HG02678 (cell line): ENCODE measurements around the gene PLIN5.

Experiments used
- ATAC-seq: cut with Tn5 transposase; IDR thresholded peaks from one replicate; pipeline ENCODE4 v1.9.1; 2021; ENCODE audit warnings: mild to moderate bottlenecking, moderate library complexity; ENCODE audit not compliant: unreplicated experiment

Gene PLIN5

DNA sequence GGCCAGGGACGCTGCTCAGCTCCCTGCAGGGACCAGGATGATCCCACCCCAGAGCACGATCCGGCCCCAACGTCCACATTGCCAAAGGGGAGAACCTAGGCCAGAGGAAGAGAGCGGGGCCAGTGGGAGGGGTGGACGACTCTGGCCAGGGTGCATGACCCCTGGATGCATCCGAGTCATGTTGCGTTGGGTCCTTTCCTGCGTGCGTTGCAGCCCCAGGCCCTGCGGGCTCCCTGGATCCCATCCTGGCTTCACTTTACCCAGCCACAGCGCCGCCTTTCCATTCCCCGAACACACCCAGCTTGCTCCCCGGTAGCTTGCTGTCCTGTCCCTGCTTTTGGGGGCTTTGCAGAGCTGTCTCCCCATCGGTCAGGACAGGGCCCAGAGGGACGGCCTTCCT, 27.2 kb downstream of the PLIN5 start:
- no peak for ATAC-seq

DNA sequence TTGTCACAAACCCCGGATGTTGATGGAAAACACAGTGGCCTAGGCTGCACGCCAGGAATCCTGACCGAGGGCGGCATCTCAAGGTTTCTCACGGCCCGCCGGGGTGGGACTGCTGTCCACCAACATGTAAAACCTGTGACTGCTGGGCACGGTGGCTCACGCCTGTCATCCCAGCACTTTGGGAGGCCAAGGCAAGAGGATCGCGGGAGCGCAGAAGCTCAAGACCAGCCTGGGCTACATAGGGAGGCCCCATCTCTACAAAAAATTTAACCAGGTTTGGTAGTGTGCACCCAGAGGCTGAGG, 27.9 kb downstream of the PLIN5 start:
- ATAC-seq = no peak

DNA sequence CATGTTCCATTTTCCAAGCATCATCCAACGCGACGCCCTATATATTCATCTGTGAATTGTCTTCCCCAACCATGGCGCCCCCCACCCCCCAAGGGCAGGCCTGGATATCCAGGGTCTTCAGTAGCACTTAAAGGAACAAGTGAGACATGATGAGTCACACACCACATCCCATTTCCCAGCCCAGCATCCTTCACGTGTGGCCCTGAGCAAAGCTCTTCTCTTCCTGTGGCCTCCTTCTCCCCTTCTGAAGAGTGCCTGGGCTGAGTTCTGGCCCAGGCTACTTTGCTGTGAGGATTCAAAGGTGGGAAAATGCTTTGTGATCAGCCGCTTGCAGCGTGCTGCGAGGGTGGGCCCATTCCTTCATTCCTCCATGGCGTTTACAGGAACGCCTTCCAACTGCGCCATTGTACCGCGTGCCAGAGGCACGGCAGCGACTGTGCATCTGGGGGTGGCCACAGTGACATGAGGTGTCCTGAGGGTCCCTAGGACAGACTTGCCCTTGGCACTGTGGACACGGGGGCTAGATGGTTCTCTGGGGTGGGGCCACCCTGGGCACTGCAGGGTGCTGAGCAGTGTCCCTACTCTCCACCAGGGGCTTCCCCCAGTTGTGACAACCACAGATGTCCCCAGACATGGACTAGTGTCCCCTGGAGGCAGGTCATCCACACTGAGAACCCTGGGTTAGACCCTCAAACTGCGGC, 28.4 kb downstream of the PLIN5 start:
- no peak for ATAC-seq

GRCh38 chr19:4505570-4506448, 29.2 kb downstream of the PLIN5 start:
- no peak for ATAC-seq

DNA sequence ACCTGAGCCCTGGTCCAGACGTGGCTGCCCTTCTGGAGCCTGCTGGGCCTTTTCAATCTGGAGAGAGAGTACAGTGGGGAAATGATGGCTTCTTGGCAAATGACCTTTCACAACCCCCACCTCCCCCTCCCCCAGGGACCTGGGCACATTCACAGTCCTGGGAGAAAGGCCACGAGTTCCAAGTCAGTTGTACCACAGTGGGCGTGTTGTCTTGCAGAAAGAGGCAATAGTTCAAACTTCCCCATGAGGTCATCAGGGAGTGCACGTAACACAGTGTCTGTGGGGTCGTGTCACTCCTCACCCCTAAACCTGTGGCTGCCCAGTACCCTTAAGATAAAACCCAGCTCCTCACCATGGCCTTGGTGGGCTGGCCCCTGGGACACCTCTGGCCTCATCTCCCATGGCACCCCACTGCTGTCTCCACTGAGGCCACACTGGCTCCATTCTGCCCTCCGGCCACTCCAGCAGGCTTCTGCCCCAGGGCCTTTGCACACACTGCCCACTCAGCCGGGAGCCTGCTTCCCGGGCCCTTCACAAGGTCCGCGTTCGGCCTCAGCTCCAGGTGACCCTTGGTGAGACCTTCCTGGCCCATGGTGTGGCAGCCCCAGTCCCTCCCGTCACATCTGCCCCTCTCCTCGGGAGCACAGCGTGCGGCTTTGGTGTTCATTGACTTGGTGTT, 30.0 kb downstream of the PLIN5 start:
- no peak for ATAC-seq

DNA sequence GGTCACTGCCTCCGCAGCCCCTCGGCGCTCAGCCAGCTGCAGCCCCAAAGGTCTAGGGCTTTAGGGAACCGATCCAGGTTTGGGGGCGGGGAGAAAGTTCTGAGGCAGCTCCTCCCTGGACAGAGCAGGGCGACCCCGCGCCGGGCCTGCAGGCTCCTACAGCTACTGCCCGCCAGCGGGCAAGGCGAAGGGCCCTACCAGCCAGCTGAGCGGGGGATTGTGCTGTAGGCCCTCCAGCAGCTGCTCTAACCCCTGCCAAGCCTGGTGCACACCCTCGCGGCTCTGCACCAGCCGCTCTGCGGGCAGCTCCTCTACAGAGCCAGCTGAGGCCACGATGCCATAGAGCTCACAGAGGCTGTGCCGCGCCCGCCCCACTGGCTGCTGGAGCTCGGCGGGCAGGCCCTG, 30.7 kb downstream of the PLIN5 start:
- no peak for ATAC-seq

- no peak for ATAC-seq
Measured at GRCh38 chr19:4503825-4504170, 31.2 kb downstream of the PLIN5 start.

- no peak for ATAC-seq
Measured at GRCh38 chr19:4503132-4503824, 31.7 kb downstream of the PLIN5 start.

DNA sequence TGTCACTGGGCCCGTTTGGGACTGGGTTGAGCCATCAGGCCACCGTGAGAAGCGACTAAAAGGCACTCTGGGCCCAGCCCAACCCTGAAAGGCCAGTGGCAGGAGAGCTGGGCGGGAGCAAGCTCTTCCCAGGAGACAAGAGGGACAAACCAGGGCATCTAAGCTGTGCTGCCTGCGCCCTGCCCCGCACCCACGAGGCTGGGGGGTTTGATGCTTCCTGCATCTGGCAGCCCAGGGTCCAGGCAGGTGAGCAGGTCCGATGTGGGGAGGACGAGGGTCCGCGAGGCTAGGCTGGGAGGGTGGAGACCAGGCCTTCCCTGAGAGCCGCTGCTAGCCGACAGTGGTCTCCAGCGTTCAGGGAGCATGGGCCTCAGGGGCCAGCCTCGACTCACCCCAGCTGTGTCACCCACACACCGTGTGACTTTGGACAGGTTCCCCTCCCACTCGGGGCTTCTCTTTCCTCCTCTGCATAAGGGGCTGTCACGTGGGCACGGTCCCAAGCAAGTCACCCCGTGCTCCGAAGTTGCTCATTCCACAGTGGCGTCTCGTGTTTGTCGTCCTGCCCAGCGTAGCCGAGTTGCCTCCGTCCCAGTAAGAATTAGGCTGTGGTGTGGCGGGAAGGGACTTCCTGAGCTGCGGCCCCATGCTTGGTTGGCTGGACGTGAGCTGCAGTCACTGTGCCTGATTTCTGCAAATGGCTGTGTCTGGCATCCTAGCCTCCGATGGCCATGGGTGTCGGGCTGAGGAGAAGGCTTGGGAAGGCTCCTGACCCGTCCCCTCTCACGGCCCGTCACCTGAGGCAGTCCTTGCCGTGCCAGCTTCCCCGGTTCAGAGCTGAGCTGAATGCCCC, 32.5 kb downstream of the PLIN5 start:
- no peak for ATAC-seq

GRCh38 chr19:4501691-4502090, 33.3 kb downstream of the PLIN5 start:
- no peak for ATAC-seq

- ATAC-seq = no peak
Measured at GRCh38 chr19:4500841-4501591, 34.0 kb downstream of the PLIN5 start.

- no peak for ATAC-seq
Measured at GRCh38 chr19:4499855-4500254, 35.2 kb downstream of the PLIN5 start.

DNA sequence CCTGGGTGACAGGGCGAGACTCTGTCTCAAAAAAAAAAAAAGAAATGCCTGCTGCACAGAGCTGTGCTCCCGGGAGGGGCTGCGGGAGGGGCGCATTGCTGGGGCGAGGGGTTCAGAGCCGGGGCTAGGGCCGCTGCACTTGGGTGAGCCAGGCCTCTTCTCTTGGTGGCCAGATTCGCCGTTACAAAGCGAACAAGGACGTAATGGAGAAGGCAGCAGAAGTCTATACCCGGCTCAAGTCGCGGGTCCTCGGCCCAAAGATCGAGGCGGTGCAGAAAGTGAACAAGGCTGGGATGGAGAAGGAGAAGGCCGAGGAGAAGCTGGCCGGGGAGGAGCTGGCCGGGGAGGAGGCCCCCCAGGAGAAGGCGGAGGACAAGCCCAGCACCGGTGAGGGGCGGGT, 35.7 kb downstream of the PLIN5 start:
- ATAC-seq = no peak

- ATAC-seq = no peak
Measured at GRCh38 chr19:4498694-4499093, 36.3 kb downstream of the PLIN5 start.

DNA sequence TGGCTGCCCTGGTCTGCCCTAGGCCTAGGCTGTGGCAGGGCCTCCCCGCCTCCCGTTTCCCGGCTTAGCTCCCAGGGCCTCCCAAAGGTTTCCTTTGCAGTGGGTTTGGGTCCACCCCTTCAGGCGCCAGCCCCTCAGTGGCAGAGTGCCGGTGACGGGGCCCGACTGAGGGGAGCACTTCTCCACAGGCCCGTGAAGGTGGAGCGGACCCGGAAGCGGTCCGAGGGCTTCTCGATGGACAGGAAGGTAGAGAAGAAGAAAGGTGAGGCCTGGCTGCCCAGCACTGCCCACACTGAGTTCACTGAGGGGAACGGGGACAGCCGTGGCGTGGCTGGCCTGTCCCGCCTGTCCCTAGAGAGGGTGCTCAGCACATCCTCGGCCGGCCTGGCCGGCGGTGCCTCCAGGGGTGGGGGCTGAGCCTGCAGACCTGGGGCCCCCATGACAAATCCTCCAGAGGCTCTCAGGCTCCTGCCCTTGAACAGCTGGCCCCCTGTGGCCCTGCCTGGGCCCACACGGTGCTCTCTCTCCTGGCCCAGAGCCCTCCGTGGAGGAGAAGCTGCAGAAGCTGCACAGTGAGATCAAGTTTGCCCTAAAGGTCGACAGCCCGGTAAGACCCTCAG, 37.1 kb downstream of the PLIN5 start:
- no peak for ATAC-seq

GRCh38 chr19:4496304-4496703, 38.7 kb downstream of the PLIN5 start:
- no peak for ATAC-seq

- no peak for ATAC-seq
Measured at GRCh38 chr19:4495471-4495870, 39.6 kb downstream of the PLIN5 start.

- ATAC-seq = no peak
Measured at GRCh38 chr19:4494691-4495064, 40.3 kb downstream of the PLIN5 start.

- ATAC-seq = no peak
Measured at GRCh38 chr19:4493929-4494690, 40.9 kb downstream of the PLIN5 start.
